ENCODE data around the gene OR6N2.

DNA sequence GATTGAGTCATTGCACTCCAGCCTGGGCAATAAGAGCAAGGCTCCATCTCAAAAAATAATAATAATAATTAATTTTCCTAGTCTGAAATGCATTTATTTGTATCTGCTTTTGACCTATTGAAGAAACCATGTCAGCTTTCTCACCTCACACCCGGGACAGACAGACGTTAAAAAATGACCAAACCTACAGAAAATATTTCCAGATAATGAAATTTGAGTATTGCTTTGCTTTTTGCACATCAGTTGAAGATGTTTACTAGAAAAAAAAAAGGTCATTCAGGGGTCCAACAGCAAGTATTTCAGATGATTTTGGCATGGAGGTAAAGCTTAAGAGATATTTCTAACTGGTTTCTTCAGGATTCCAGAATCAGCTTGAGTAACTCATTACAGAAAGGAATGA lies 26.6 kb downstream of the OR6N2 start, which contains the start of gene OR6K6:
- TF ChIP-seq, protein P1, sequence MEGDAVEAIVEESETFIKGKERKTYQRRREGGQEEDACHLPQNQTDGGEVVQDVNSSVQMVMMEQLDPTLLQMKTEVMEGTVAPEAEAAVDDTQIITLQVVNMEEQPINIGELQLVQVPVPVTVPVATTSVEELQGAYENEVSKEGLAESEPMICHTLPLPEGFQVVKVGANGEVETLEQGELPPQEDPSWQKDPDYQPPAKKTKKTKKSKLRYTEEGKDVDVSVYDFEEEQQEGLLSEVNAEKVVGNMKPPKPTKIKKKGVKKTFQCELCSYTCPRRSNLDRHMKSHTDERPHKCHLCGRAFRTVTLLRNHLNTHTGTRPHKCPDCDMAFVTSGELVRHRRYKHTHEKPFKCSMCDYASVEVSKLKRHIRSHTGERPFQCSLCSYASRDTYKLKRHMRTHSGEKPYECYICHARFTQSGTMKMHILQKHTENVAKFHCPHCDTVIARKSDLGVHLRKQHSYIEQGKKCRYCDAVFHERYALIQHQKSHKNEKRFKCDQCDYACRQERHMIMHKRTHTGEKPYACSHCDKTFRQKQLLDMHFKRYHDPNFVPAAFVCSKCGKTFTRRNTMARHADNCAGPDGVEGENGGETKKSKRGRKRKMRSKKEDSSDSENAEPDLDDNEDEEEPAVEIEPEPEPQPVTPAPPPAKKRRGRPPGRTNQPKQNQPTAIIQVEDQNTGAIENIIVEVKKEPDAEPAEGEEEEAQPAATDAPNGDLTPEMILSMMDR (IDR thresholded peaks at IDR 0.05; ENCODE audit: borderline replicate concordance, extremely low read depth, low read length, poor library complexity, severe bottlenecking) = no peak
- TF ChIP-seq EZH2 (IDR thresholded peaks at IDR 0.05; ENCODE audit: borderline replicate concordance, low read depth, low read length, severe bottlenecking) = no peak
